Activated T-helper 2 cell treated with anti-CD3 and anti-CD28 coated beads, Interferon-gamma antibody, Interleukin-2, Interleukin-4, amounts not matched to agents 10 μg/mL and 5 μg/mL and 100 μg/mL, durations not matched to agents 14 hours and 24 hours and 36 hours (primary cell): ENCODE results near the gene CTNNBL1. TPM values are rescaled to one million over a fixed set of nuclear protein-coding genes. Genes with fewer than 3 reads are reported as not detected.

ENCODE experiments used
- DNase-seq: peaks from one replicate; pipeline ENCODE4 v3.0.0; 2021; ENCODE audit warnings: low spot score
- H3K27ac Mint-ChIP-seq: one replicate; pipeline ENCODE4 v1.8.0; 2021; ENCODE audit warnings: mixed read lengths
- H3K27me3 Mint-ChIP-seq: one replicate; pipeline ENCODE4 v1.8.0; 2021; ENCODE audit warnings: low read depth, mixed read lengths
- H3K36me3 Mint-ChIP-seq: one replicate; pipeline ENCODE4 v1.8.0; 2021; ENCODE audit warnings: low read depth, mixed read lengths
- H3K4me1 Mint-ChIP-seq: one replicate; pipeline ENCODE4 v1.8.0; 2021; ENCODE audit warnings: low read depth, mixed read lengths
- H3K4me3 Mint-ChIP-seq: one replicate; pipeline ENCODE4 v1.8.0; 2021; ENCODE audit warnings: low read depth, mild to moderate bottlenecking, moderate library complexity, mixed read lengths
- H3K9me3 Mint-ChIP-seq: one replicate; pipeline ENCODE4 v1.8.0; 2021; ENCODE audit warnings: mixed read lengths
- intact Hi-C: fragments of 100-400 bp; cut with micrococcal nuclease; formaldehyde crosslinking; loops from one replicate; pipeline ENCODE4 v1.15.1; 2023
- total RNA-seq: library from RNA; stranded (reverse); gene quantifications from 2 replicates; pipeline ENCODE4 v1.2.3, GENCODE V29; 2022

Gene CTNNBL1
- total RNA-seq, 1 donor from 2014 or later: 108 TPM

DNA sequence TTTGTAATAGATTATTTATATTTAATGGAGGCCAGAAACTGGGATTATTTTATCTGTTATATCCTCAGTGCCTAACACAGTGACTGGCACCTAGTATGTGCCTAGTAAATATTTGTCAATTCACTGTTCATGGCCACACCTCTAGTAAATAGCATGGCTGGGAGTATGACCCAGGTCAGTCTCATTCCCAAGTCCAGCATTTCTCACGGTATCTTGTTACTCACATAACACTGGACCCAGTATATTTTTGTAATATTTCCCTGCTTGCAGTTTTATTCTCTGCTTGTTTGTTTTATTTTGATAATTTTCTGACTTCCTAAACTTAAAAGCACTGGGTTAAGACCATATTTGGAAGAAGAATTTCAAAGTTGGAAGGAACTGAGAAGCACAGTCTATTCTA, 47.7 kb downstream of the CTNNBL1 start:
- DNase-seq: no peak
- intact Hi-C loops: no loop called here
- Mint-ChIP-seq H3K36me3 (peaks cover 24% of the 10 kb centered on the region), H3K4me1 (peaks cover 12% of the 10 kb centered on the region), H3K9me3 (no peaks in the 10 kb centered on the region), H3K27ac (no peak overlapping the region), H3K4me3 (no peak overlapping the region), H3K27me3 (no peaks in the 10 kb centered on the region)

GRCh38 chr20:37742131-37742530, 48.3 kb downstream of the CTNNBL1 start:
- intact Hi-C loops: no loop called here
- H3K9me3 Mint-ChIP-seq: no peaks in the 10 kb centered on the region
- H3K27ac Mint-ChIP-seq: no peak overlapping the region
- peaks cover 25% of the 10 kb centered on the region for H3K36me3 Mint-ChIP-seq
- H3K4me3 Mint-ChIP-seq: no peak overlapping the region
- no peaks in the 10 kb centered on the region for H3K27me3 Mint-ChIP-seq
- no peak for DNase-seq
- H3K4me1 Mint-ChIP-seq: peaks cover 12% of the 10 kb centered on the region

- Mint-ChIP-seq H3K27ac (no peak overlapping the region), H3K4me1 (peaks cover 12% of the 10 kb centered on the region), H3K36me3 (peaks cover 22% of the 10 kb centered on the region), H3K4me3 (no peak overlapping the region), H3K27me3 (no peaks in the 10 kb centered on the region), H3K9me3 (no peaks in the 10 kb centered on the region)
- DNase-seq: no peak
- intact Hi-C loops: no loop called here
Observed at GRCh38 chr20:37744347-37744746, 50.5 kb downstream of the CTNNBL1 start.

DNA sequence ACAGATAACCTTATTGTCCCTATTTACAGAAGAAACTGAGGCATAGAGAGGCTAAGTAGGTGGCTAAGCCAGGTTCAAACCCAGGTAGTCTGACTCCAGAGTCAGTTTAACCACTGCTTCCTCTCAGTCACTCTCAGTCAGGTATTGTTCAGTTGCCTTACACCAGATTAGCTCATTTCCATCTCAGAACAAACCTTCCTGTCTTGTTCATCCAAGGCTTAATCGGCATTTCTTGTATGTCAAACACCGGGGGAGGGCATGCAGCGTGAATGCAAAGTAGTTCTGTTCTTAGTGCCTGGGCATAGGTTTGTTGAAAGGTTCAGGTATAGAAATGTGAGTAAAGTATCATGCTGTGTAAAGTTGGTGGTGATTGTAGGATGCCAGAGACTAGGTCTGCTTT, 51.7 kb downstream of the CTNNBL1 start:
- Mint-ChIP-seq H3K9me3 (no peaks in the 10 kb centered on the region), H3K4me1 (peaks cover 12% of the 10 kb centered on the region), H3K4me3 (no peak overlapping the region), H3K27ac (peak overlapping the region; percentile 16), H3K36me3 (peaks cover 18% of the 10 kb centered on the region), H3K27me3 (no peaks in the 10 kb centered on the region)
- DNase-seq: no peak
- intact Hi-C loops: no loop called here

- H3K4me3 Mint-ChIP-seq: no peak overlapping the region
- no peak overlapping the region for H3K27ac Mint-ChIP-seq
- DNase-seq: no peak
- intact Hi-C loops: no loop called here
- peaks cover 12% of the 10 kb centered on the region for H3K4me1 Mint-ChIP-seq
- no peaks in the 10 kb centered on the region for H3K27me3 Mint-ChIP-seq
- H3K36me3 Mint-ChIP-seq: peaks cover 23% of the 10 kb centered on the region
- no peaks in the 10 kb centered on the region for H3K9me3 Mint-ChIP-seq
Observed at GRCh38 chr20:37748015-37748414, 54.2 kb downstream of the CTNNBL1 start.

- no peak for DNase-seq
- H3K36me3 Mint-ChIP-seq: peaks cover 24% of the 10 kb centered on the region
- no peak overlapping the region for H3K27ac Mint-ChIP-seq
- no peaks in the 10 kb centered on the region for H3K27me3 Mint-ChIP-seq
- intact Hi-C loops: no loop called here
- peaks cover 12% of the 10 kb centered on the region for H3K4me1 Mint-ChIP-seq
- no peaks in the 10 kb centered on the region for H3K9me3 Mint-ChIP-seq
- H3K4me3 Mint-ChIP-seq: no peak overlapping the region
Observed at GRCh38 chr20:37749218-37749617, 55.4 kb downstream of the CTNNBL1 start.

DNA sequence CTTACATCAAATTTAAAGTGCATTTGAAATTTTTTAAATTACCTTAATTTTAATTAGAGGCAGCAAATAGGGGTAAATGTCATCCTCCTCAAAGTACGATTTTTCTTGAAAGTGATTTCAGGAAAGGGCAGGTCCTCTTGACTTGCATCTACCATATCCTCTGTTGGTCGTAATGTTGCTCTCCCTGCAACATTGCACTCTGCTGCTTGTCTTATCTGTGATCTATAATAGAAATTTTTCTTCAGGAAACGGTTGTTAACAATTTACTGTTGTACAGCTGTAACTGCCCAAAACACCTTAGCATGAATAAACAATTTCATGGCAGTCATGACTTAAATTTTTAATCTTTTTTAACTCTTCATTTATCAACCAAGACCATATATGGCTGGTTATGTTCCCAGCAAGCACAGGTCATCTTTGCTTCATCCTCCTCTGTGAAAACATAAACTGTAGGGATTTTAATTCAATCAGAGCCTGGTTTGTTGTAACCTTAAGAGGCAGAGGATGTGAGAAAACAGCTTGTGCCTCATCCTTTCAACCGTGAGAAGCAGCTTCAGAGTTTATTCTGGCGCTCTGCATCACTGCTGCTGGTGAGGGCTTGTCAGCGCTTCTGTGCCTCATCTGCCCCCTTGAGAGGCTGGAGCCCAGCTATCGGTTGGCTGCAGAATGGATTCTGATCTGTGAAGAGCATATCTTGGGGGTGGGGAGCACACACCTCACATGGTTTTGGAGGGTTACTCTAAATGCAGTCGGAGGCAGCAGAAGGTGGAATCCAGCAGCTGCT, 56.0 kb downstream of the CTNNBL1 start:
- no peaks in the 10 kb centered on the region for H3K9me3 Mint-ChIP-seq
- no peaks in the 10 kb centered on the region for H3K27me3 Mint-ChIP-seq
- intact Hi-C loops: no loop called here
- peaks cover 24% of the 10 kb centered on the region for H3K36me3 Mint-ChIP-seq
- H3K4me1 Mint-ChIP-seq: peaks cover 9% of the 10 kb centered on the region
- H3K4me3 Mint-ChIP-seq: no peak overlapping the region
- H3K27ac Mint-ChIP-seq: no peak overlapping the region
- DNase-seq: no peak

- intact Hi-C loops: no loop called here
- Mint-ChIP-seq H3K9me3 (no peaks in the 10 kb centered on the region), H3K36me3 (peaks cover 30% of the 10 kb centered on the region), H3K4me1 (no peaks in the 10 kb centered on the region), H3K4me3 (no peak overlapping the region), H3K27ac (no peak overlapping the region), H3K27me3 (no peaks in the 10 kb centered on the region)
- no peak for DNase-seq
Observed at GRCh38 chr20:37755665-37756064, 61.8 kb downstream of the CTNNBL1 start.

DNA sequence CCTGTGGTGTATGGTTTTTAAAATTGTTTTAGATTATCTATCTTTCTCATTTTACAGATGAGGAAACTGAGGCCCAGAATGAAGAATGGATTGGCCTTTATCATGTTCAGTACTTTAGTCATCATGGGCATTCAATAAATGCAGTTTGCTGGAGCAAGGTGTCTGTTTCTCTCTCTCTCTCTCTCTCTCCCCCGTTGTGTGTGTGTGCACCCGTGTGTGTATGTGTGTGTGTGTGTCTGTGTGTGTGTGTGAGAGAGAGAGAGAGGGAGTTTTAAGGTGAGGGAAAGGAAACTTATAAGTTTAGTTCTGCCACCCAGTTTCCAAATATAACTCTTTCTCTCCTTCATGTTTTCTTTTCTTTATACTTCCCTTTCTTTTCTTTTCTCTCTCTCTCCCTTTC, 62.4 kb downstream of the CTNNBL1 start:
- H3K36me3 Mint-ChIP-seq: peaks cover 27% of the 10 kb centered on the region
- H3K9me3 Mint-ChIP-seq: no peaks in the 10 kb centered on the region
- no peaks in the 10 kb centered on the region for H3K27me3 Mint-ChIP-seq
- H3K4me1 Mint-ChIP-seq: no peaks in the 10 kb centered on the region
- no peak overlapping the region for H3K27ac Mint-ChIP-seq
- H3K4me3 Mint-ChIP-seq: no peak overlapping the region
- DNase-seq: no peak
- intact Hi-C loops: no loop called here

DNA sequence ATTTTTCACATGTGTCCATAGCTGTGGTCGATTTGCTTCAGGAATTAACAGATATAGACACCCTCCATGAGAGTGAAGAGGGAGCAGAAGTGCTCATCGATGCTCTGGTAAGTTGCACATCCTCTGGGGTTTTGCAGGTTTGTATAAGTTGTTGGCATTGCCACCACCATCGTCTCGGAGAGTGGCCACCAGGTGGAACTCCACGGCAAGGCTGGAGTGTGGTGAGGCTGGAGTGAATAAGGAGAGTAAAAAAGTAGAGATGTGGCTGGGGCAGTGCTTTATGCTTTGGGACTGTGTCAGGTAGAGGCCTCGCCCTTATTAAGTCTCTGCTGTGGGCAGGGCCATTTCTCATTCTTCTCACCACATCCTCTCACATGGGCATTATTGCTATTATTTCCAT, 63.7 kb downstream of the CTNNBL1 start:
- no peak for DNase-seq
- Mint-ChIP-seq H3K36me3 (peaks cover 25% of the 10 kb centered on the region), H3K9me3 (no peaks in the 10 kb centered on the region), H3K4me1 (no peaks in the 10 kb centered on the region), H3K27me3 (no peaks in the 10 kb centered on the region), H3K4me3 (no peak overlapping the region), H3K27ac (no peak overlapping the region)
- intact Hi-C loops: no loop called here

DNA sequence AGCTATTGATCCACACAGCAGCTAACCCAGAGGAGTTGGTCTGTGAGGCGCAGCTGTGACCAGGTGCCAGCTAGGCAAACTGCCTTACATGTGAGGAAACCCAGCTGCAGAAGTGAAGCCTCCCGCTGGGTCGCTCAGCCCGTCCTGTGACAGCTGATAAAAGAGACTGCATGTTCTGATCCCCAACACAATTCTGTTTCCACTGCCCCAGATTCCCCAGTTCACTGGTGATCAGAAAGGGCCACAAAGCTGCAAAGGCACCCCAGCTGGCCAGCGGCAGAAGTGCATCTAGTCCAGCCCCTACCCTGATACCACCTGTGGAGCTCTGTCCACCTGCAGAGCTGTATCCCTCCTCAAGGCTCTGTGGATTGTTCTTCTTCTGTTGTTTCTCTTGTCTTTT, 64.5 kb downstream of the CTNNBL1 start:
- H3K36me3 Mint-ChIP-seq: peaks cover 24% of the 10 kb centered on the region

DNA sequence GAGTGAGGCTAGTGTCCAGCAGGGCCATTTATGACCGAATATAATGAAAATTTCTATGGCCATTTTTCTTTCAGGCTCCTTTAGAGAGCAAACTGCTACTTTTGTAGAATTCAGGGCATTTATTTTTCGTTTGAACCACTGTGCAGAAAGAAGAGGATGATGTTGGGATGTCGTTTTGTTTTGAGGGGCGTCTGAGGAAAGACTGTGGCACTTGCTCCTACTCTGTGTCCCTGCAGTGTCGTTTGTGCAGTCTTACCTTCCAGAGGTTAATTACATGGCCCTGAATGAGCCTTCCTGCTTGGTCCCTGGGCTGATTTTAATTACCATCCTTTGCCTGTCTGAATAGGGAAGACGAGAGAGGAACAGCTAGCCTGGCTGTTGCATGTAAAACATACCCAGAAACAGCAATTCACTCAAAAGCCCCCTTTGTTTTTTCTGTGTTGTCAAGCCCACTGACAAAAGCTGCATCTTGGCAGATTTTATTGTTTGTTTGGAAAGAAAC, 65.3 kb downstream of the CTNNBL1 start:
- intact Hi-C loops: no loop called here
- H3K4me3 Mint-ChIP-seq: no peak overlapping the region
- no peaks in the 10 kb centered on the region for H3K9me3 Mint-ChIP-seq
- DNase-seq: no peak
- H3K27me3 Mint-ChIP-seq: no peaks in the 10 kb centered on the region
- peaks cover 20% of the 10 kb centered on the region for H3K36me3 Mint-ChIP-seq
- no peak overlapping the region for H3K27ac Mint-ChIP-seq
- no peaks in the 10 kb centered on the region for H3K4me1 Mint-ChIP-seq

More for the DNA sequence above, 64.5 kb downstream of the CTNNBL1 start:
- Mint-ChIP-seq H3K4me1 (no peaks in the 10 kb centered on the region), H3K4me3 (no peak overlapping the region), H3K27ac (no peak overlapping the region), H3K27me3 (no peaks in the 10 kb centered on the region), H3K9me3 (no peaks in the 10 kb centered on the region)
- DNase-seq: no peak
- intact Hi-C loops: no loop called here

GRCh38 chr20:37759761-37760209, 66.0 kb downstream of the CTNNBL1 start:
- no peak overlapping the region for H3K4me3 Mint-ChIP-seq
- DNase-seq: no peak
- peaks cover 22% of the 10 kb centered on the region for H3K36me3 Mint-ChIP-seq
- no peaks in the 10 kb centered on the region for H3K4me1 Mint-ChIP-seq
- H3K27ac Mint-ChIP-seq: no peak overlapping the region
- intact Hi-C loops: no loop called here
- no peaks in the 10 kb centered on the region for H3K9me3 Mint-ChIP-seq
- H3K27me3 Mint-ChIP-seq: no peaks in the 10 kb centered on the region
